Gastroesophageal sphincter (tissue), 4 donors: Measurements from ENCODE around the gene KRTAP4-5. TPM values are rescaled to one million over a fixed set of nuclear protein-coding genes. Genes with fewer than 3 reads are reported as not detected.
"Not testable (repeated sequence)": the region's sequence is repeated elsewhere in the genome, so short reads cannot be mapped to it uniquely, and the experiment has no call there.

Experiments
- ATAC-seq: fragments of 150-250 bp; one replicate; pipeline ENCODE4 v1.9.1; 2016; ENCODE audit warnings: mild to moderate bottlenecking, moderate library complexity
- H3K27ac ChIP-seq, 4 donors: fragments of 200-600 bp; sonication (generic) in 3 of 4; 1 replicate in 3 of 4; 2 replicates in 1 of 4; pipeline ENCODE4 v1.5.1; 2016 to 2019
- H3K27me3 ChIP-seq: fragments of 200-600 bp; sonication (generic); one replicate; pipeline ENCODE4 v1.5.1; 2019
- H3K36me3 ChIP-seq, 2 donors: fragments of 200-600 bp; sonication (generic); one replicate each; pipeline ENCODE4 v1.5.1; 2019; ENCODE audit warnings: control low read depth in 1 of 2
- H3K4me1 ChIP-seq, 3 donors: fragments of 200-600 bp; sonication (generic); 1 replicate in 2 of 3; 2 replicates in 1 of 3; pipeline ENCODE4 v1.5.1; 2016 to 2019; ENCODE audit warnings: control low read depth in 2 of 3
- H3K4me3 ChIP-seq, 2 donors: fragments of 200-600 bp; sonication (generic); one replicate each; pipeline ENCODE4 v1.5.1; 2019; ENCODE audit warnings: mild to moderate bottlenecking in 1 of 2, moderate library complexity in 1 of 2
- H3K9me3 ChIP-seq, 3 donors: fragments of 200-600 bp; sonication (generic); one replicate each; pipeline ENCODE4 v1.5.1; 2017 to 2019; ENCODE audit warnings: control low read depth in 2 of 3
- CTCF ChIP-seq, 4 experiments: fragments of 200-600 bp in 2 of 4; fragments of 450-650 bp in 2 of 4; sonication (generic) in 1 of 4; IDR thresholded peaks; one replicate each; pipeline ENCODE4 v1.5.1; 2017 to 2019; ENCODE audit warnings: antibody characterized with exemption in 4 of 4, mild to moderate bottlenecking in 2 of 4, moderate library complexity in 2 of 4
- EP300 ChIP-seq: sonication (generic); formaldehyde crosslinking; IDR thresholded peaks from one replicate; pipeline ENCODE4 v1.6.1; 2017; ENCODE audit warnings: antibody characterized with exemption, mild to moderate bottlenecking
- POLR2A ChIP-seq, 2 donors: fragments of 450-650 bp; IDR thresholded peaks; one replicate each; pipeline ENCODE4 v1.6.1; 2017; ENCODE audit warnings: antibody characterized with exemption in 2 of 2, mild to moderate bottlenecking in 2 of 2, moderate library complexity in 1 of 2
- POLR2AphosphoS5 ChIP-seq: sonication (generic); formaldehyde crosslinking; IDR thresholded peaks from one replicate; pipeline ENCODE4 v1.6.1; 2017; ENCODE audit warnings: antibody characterized with exemption
- WGBS, 2 donors: methylation state at CpG; one replicate each; pipeline ENCODE4 v1.1.5; 2018; ENCODE audit warnings: low coverage in 1 of 2; 5-methylcytosine and 5-hydroxymethylcytosine counted together
- total RNA-seq, 4 donors: library from RNA; depleted of rRNA; stranded (reverse); fragments of >200 nt; gene quantifications; one replicate each; pipeline ENCODE4 v1.1.0, GENCODE V29; 2016

The KRTAP4-5 gene
- total RNA-seq, 4 donors from 2014 or later = not detected

GRCh38 chr17:41150026-41150425 is 401 bp upstream of the KRTAP4-5 start:
- Histone ChIP-seq H3K36me3 (no peaks in the 10 kb centered on the region), H3K9me3 (peaks cover 0 to 11% (median 0%) of the 10 kb centered on the region in 3 donors), H3K27ac (no peak overlapping the region), H3K27me3 (peaks cover 15% of the 10 kb centered on the region), H3K4me1 (no peaks in the 10 kb centered on the region), H3K4me3 (no peak overlapping the region)
- 75 to 83% methylated on average over 2 to 4 of the region's 4 CpGs for WGBS, 2 donors
- ATAC-seq = no peak
- TF ChIP-seq POLR2A (IDR thresholded peaks at IDR 0.05) = no peak
- TF ChIP-seq EP300 = no peak
- no peak for TF ChIP-seq POLR2AphosphoS5
- TF ChIP-seq CTCF (IDR thresholded peaks at IDR 0.05) = no peak

- H3K4me3 ChIP-seq, H3K27ac ChIP-seq, H3K4me1 ChIP-seq, H3K27me3 ChIP-seq, H3K36me3 ChIP-seq, H3K9me3 ChIP-seq, ATAC-seq: not testable (repeated sequence)
- WGBS, 2 donors = 67 to 73% methylated on average over 1 to 7 of the region's 10 CpGs
Observed at GRCh38 chr17:41148971-41149651, 514 bp downstream of the KRTAP4-5 start.

GRCh38 chr17:41147531-41148204 is 2.0 kb downstream of the KRTAP4-5 start:
- no peaks in the 10 kb centered on the region for H3K36me3 ChIP-seq
- no peak for TF ChIP-seq POLR2AphosphoS5
- no peak for TF ChIP-seq CTCF (IDR thresholded peaks at IDR 0.05)
- no peak for TF ChIP-seq POLR2A (IDR thresholded peaks at IDR 0.05)
- no peak for TF ChIP-seq EP300
- no peaks in the 10 kb centered on the region for H3K4me1 ChIP-seq
- no peak overlapping the region for H3K4me3 ChIP-seq
- H3K27me3 ChIP-seq = peaks cover 9% of the 10 kb centered on the region
- peaks cover 0 to 16% (median 0%) of the 10 kb centered on the region in 3 donors for H3K9me3 ChIP-seq
- no peak for ATAC-seq
- WGBS, 2 donors = 83 to 88% methylated on average over 2 of the region's 2 CpGs
- no peak overlapping the region for H3K27ac ChIP-seq

GRCh38 chr17:41145261-41145660 is 4.4 kb downstream of the KRTAP4-5 start:
- TF ChIP-seq CTCF (IDR thresholded peaks at IDR 0.05) = no peak
- TF ChIP-seq POLR2A (IDR thresholded peaks at IDR 0.05) = no peak
- TF ChIP-seq POLR2AphosphoS5 = no peak
- no peak for TF ChIP-seq EP300
- H3K4me3 ChIP-seq = no peak overlapping the region
- peaks cover 10% of the 10 kb centered on the region for H3K27me3 ChIP-seq
- H3K27ac ChIP-seq = no peak overlapping the region
- 86 to 96% methylated on average over 2 of the region's 2 CpGs for WGBS, 2 donors
- H3K36me3 ChIP-seq = no peaks in the 10 kb centered on the region
- no peak for ATAC-seq
- no peaks in the 10 kb centered on the region for H3K4me1 ChIP-seq
- H3K9me3 ChIP-seq = peaks cover 0 to 23% (median 0%) of the 10 kb centered on the region in 3 donors

GRCh38 chr17:41144846-41145245 is 4.8 kb downstream of the KRTAP4-5 start:
- no peak overlapping the region for H3K4me3 ChIP-seq
- WGBS, 2 donors = 32 to 100% methylated on average over 1 of the region's 1 CpG
- TF ChIP-seq POLR2AphosphoS5 (no peak), EP300 (no peak), POLR2A (IDR thresholded peaks at IDR 0.05) (no peak), CTCF (IDR thresholded peaks at IDR 0.05) (no peak)

More at GRCh38 chr17:41144846-41145245, 4.8 kb downstream of the KRTAP4-5 start:
- H3K27me3 ChIP-seq = peaks cover 14% of the 10 kb centered on the region
- ATAC-seq = no peak
- H3K27ac ChIP-seq = no peak overlapping the region
- no peaks in the 10 kb centered on the region for H3K4me1 ChIP-seq
- peaks cover 0 to 27% (median 0%) of the 10 kb centered on the region in 3 donors for H3K9me3 ChIP-seq
- no peaks in the 10 kb centered on the region for H3K36me3 ChIP-seq
